ENCODE results near the gene HOXD9. TPM values are rescaled to one million over a fixed set of nuclear protein-coding genes. Genes with fewer than 3 reads are reported as not detected.

HOXD9 gene
- total and polyA plus RNA-seq, 2 of the 8 experiments (the other 6 are each of a cell fraction or from before 2014, with no cell fraction given), result not detected

GRCh38 chr2:176080540-176081375, 41.8 kb upstream of the HOXD9 start:
- Histone ChIP-seq H3K9me3 (ENCODE audit: insufficient read depth in 2 of 2, low read depth in 1 of 2, low read length in 1 of 2) (no peaks in the 10 kb centered on the region; a peak in 1 of 4 replicates), H4K91ac (replicated peaks; ENCODE audit: insufficient read length, low read length) (no peak overlapping the region), H4K8ac (ENCODE audit: extremely low read depth, insufficient read depth, low read length) (no peak overlapping the region), H3K4me2 (ENCODE audit: insufficient read depth in 1 of 2, low read depth in 2 of 2, low read length in 2 of 2) (peak overlapping the region; percentile 55 to 67), H4K20me1 (replicated peaks in 1 of 2; ENCODE audit: control insufficient read depth in 1 of 2, insufficient read depth in 2 of 2, low read length in 2 of 2) (peaks cover 15 to 17% of the 10 kb centered on the region in 2 experiments), H2AFZ (ENCODE audit: low read length) (no peak overlapping the region), H2BK20ac (ENCODE audit: low read length) (no peak overlapping the region), H3K36me3 (ENCODE audit: control insufficient read depth in 2 of 4, insufficient read depth in 4 of 4, low read length in 3 of 4) (peaks cover 0 to 5% (median 0%) of the 10 kb centered on the region in 4 experiments; a peak in 1 of 8 replicates), H3K4me3 (ENCODE audit: extremely low read depth in 1 of 4, insufficient read depth in 2 of 4, low read depth in 3 of 4, low read length in 4 of 4) (peak overlapping the region in 2 of 4 experiments; percentile 11 to 54; a peak in 4 of 8 replicates), H2BK15ac (ENCODE audit: low read length) (no peak overlapping the region), H3K9ac (replicated peaks in 1 of 4; ENCODE audit: extremely low read depth in 1 of 4, low read depth in 3 of 4, low read length in 3 of 4) (no peak overlapping the region), H2BK12ac (ENCODE audit: low read depth, low read length) (no peak overlapping the region), H3K4me1 (replicated peaks in 1 of 4; ENCODE audit: control insufficient read depth in 3 of 4, insufficient read depth in 4 of 4, low read length in 3 of 4) (peaks cover 0 to 29% (median 12%) of the 10 kb centered on the region in 4 experiments; a peak in 5 of 7 replicates), H3K23me2 (ENCODE audit: low read depth, low read length) (peaks cover 6% of the 10 kb centered on the region; the same call in 1 of the 2 replicates), H3K79me2 (ENCODE audit: control insufficient read depth in 1 of 2, insufficient read depth in 2 of 2, low read length in 2 of 2) (no peaks in the 10 kb centered on the region), H4K5ac (ENCODE audit: insufficient read length, low read depth, low read length) (no peak overlapping the region), H3K4ac (replicated peaks; ENCODE audit: insufficient read length, low read depth, low read length) (no peak overlapping the region), H3K27me3 (replicated peaks in 1 of 4; ENCODE audit: control insufficient read depth in 3 of 4, extremely low read depth in 1 of 4, insufficient read depth in 3 of 4, low read length in 3 of 4) (peaks cover 85 to 98% (median 92%) of the 10 kb centered on the region in 4 experiments), H2BK120ac (replicated peaks; ENCODE audit: low read depth, low read length) (no peak overlapping the region), H2AK5ac (ENCODE audit: low read depth, low read length) (no peak overlapping the region), H3K79me1 (ENCODE audit: low read depth, low read length) (no peaks in the 10 kb centered on the region), H3K18ac (ENCODE audit: extremely low read depth, low read length) (no peak overlapping the region), H3K27ac (ENCODE audit: low read depth, low read length) (no peak overlapping the region), H3K14ac (ENCODE audit: insufficient read length) (no peak overlapping the region), H2BK5ac (ENCODE audit: low read depth, low read length) (no peak overlapping the region), H3K23ac (ENCODE audit: insufficient read length) (no peak overlapping the region), H3K56ac (replicated peaks; ENCODE audit: insufficient read length, low read depth, low read length) (no peak overlapping the region)
- FAIRE-seq (no peak), DNase-seq (ENCODE audit: low read depth in 1 of 2, low spot score in 2 of 2) (peak in 1 of 2 experiments; percentile 65)
- ChIA-PET CTCF (ENCODE audit: partially characterized antibody) (interaction anchor here (0.6 to 7.8 kb wide), 20 partner anchors 8 to 830 kb away, joined by 3 to 130 read pairs (median 3); partner anchors contain the start of genes HOXD11, HOXD12 and HOXD13), POLR2A (ENCODE audit: partially characterized antibody) (interaction anchor here (2.5 kb wide), 1 partner anchor 17 kb away, joined by 8 read pairs; no protein-coding TSS in a partner anchor)
- WGBS, 2 experiments (ENCODE audit: extremely low coverage in 1 of 2, insufficient coverage in 1 of 2, insufficient read length in 1 of 2, insufficient replicate concordance in 2 of 2, low coverage in 1 of 2, low lambda C conversion rate in 2 of 2, missing lambda C conversion rate in 1 of 2), result 4% methylated on average over 59 of the region's 68 CpGs; no CpG with 5 or more reads in 1 of the 2 experiments
- TF ChIP-seq EGR1 (IDR thresholded peaks at IDR 0.05; ENCODE audit: borderline replicate concordance, low read depth, low read length) (no peak), CTBP2 (IDR thresholded peaks at IDR 0.05; ENCODE audit: borderline replicate concordance, insufficient read depth, insufficient read length, low read length) (peak; percentile 85), RNF2 (IDR thresholded peaks at IDR 0.05; ENCODE audit: borderline replicate concordance, low read depth, low read length, missing control alignments, poor library complexity, severe bottlenecking) (peak; percentile 89), BACH1 (IDR thresholded peaks at IDR 0.05; ENCODE audit: low read length) (no peak), JUND (IDR thresholded peaks at IDR 0.05; ENCODE audit: low read length) (no peak), POLR2AphosphoS5 (IDR thresholded peaks at IDR 0.05; ENCODE audit: low read depth, low read length) (no peak), NRF1 (IDR thresholded peaks at IDR 0.05; ENCODE audit: low read depth, low read length) (no peak), TCF12 (IDR thresholded peaks at IDR 0.05; ENCODE audit: low read depth, low read length) (no peak), EZH2 (IDR thresholded peaks at IDR 0.05; ENCODE audit: low read depth, low read length, severe bottlenecking) (peak; percentile 84), BRCA1 (IDR thresholded peaks at IDR 0.05; ENCODE audit: low read depth, low read length) (no peak), FOSL1 (IDR thresholded peaks at IDR 0.05; ENCODE audit: insufficient read depth, low read depth, low read length) (no peak), SP1 (IDR thresholded peaks at IDR 0.05; ENCODE audit: low read depth, low read length) (no peak)
